GM04504 (cell line): ENCODE results near the gene DTL.

Experiments used
- DNase-seq: peaks from one replicate; pipeline ENCODE4 v3.0.0-alpha.2; 2012; ENCODE audit warnings: low read depth

Gene DTL

DNA sequence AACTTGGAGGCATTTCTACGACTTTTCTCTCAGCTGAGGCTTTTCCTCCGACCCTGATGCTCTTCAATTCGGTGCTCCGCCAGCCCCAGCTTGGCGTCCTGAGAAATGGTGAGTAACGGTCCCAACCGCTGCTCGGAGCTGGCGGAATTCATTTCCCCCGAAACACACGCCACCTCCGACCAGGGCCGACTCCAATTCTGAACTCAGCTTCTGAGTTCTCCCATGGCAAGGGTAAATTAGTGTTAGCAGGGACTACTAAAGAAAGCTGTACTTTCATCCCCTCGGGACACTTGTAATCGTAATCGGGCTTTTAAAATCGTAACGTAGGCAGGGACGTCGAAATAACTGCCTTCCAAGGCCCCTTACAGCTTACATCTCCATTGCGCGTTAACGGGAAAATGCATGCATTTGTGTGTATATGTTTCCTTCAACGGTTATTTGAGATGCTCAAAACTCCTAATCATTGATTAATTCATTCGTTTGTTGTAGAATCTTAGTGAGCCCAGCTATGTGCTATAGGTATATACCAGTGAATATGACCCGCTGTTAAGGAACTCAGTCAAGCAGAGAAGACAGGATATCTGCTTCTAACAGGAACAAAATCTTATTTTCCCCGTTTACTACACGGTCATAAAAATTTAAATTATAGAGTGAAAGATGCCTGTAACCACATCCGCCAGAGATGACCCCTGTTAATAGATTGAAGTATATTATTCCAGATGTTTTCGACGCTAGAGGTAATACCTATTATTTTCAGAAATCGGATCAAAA, 472 bp downstream of the DTL start:
- no peak for DNase-seq

DNA sequence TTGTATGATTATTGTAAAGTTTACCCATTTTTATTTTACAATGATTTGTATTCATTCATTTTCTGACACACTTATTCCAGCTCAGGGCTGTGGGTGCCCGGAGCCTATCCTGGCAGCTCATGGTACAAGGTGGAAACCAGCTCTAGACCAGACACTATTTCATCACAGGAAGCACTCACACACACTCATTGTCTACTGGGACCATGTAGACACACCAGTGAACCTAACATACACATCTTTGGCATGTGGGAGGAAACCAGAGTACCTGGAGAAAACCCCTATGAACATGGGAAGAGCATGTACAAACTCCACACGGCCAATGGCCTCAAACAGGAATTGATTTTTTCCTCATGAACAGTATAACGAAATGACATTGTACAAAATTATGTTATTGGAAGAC, 2.4 kb downstream of the DTL start:
- no peak for DNase-seq

DNA sequence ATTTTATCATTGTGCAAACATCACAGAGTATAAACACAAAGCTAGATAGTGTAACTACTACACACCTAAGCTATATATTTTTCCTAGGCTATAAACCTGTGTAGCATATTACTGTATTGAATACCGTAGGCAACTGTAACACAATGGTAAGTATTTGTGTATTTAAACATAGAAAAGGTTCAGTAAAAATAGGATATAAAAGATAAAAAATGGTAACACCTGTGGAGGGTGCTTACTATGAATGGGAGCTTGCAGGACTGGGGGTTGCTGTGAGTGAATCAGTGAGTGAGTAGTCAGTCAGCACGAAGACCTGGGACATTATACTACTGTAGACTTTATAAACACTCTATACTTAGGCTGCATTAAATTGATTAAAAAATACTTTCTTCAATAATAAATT, 4.1 kb downstream of the DTL start:
- DNase-seq, result no peak

DNA sequence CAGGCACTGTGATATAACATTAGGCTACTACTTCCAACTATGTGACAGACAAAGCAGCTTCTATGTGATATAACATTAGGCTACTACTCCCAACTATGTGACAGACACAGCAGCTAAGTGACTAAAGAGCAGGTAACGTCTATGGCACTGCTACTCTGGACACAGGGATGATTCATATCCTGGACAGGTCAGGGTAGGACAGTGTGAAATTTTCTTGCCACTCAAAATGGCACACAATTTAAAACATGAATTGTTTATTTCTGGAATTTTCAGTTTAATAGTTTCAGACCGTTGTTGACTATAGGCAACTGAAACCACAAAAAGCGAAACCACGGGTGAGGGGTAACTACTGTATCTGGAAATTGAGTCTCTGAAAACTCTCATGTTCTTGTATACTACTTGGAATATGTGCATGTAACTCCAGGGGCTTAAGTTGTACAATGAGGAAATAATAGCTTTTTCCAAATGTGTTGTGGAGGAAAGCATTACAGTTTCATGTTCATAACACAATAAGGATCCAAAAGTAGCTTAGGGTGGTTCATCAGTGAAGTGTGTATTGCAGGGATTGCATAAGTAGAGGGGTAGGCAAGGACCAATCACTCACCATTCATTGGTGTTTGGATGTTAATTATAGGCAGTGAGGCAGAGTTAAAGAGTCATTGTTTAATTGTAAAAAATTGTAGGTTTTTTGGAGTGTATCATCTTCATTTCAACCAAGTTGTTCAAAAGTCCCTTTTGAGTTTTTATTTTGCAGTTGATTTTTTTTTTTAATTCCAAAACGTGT, 5.3 kb downstream of the DTL start:
- DNase-seq, result no peak

DNA sequence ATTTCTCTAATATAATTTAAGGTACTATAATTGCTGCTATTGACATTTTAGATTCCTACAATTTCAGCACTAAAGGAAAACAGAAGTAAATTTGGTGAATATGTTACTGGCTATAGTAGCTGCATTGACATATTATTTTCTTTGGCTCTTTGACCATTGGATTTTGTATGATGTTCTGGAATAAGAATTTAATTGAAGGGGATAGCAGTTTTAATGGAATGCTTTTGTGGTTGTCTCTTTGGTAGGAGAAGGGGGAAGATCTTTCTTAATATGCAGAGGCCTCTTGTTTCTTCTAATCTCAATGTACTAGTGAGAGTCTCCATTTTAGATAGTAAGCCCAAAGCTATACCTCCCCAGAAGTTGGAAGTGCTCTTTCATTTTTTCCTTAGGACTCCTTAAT, 6.9 kb downstream of the DTL start:
- DNase-seq, result no peak

DNA sequence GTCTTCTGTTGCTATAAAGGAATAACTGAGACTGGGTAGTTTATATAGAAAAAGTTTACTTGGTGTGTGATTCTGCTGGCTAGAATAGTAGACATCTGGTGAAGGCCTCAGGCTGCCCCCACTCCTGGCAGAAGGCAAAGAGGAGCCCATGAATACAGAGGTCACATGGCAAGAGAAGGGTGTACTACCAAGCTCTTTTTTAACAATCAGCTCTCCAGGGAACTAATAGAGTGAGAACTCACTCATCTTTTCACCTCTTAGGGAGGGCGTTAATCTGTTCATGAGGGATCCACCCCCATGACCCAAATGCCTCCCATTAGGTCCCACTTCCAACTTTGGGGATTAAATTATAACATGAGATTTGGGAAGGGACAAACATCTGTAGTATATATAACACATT, 9.3 kb downstream of the DTL start:
- no peak for DNase-seq

DNA sequence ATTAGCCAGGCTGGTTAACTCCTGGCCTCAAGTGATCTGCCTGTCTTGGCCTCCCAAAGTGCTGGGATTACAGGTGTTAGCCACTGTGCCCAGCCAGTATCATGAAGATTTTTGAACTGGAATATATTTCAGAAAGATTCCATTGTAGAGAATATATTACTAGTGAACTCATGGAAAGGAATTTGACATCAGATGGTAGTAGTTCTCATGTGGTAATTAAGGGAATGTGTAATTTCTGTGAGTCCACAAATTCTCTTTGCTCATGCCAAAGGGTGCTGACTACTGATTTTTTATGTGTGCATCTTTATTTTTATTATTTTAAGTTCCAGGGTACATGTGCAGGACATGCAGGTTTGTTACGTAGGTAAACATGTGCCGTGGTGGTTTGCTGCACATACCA, 10.4 kb downstream of the DTL start:
- DNase-seq, result no peak

DNA sequence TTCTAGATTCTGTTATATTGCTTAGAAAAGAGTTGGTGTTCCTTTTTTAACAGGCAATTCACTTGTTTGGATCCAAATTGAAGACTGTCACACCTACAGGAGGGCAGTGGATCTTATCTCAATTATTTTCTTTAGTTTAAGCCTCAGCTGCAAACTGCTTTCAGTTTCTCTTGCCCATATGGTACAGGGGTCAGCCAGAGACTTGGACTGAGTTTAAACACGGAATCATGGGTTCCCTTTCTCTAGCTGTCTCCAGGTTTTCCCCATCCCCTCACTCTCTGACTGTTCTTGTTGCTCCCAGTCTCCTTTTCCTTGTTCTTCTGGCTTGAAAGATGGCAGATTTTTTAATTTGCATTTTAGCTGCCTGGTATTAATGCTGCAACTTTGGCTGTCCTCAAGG, 18.4 kb downstream of the DTL start:
- no peak for DNase-seq

DNA sequence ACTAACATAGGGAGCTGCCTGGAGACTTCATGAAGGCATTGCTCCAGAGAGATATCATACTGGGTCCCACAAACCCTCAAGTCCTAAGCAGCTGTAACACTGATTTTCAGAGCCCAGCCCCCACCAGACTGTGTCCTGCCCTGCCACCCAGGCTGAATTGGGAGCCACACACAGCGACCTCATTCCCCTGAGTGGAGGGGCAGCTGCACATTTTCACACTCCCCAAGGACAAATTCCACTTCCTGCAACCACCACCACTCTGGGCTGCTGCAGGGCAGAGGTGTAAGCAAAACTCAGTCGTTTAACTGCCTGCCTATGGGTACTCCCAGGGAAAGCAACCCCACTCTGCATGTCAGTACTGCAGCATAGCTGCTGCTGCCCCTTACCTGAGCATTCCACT, 19.8 kb downstream of the DTL start:
- DNase-seq, result no peak

DNA sequence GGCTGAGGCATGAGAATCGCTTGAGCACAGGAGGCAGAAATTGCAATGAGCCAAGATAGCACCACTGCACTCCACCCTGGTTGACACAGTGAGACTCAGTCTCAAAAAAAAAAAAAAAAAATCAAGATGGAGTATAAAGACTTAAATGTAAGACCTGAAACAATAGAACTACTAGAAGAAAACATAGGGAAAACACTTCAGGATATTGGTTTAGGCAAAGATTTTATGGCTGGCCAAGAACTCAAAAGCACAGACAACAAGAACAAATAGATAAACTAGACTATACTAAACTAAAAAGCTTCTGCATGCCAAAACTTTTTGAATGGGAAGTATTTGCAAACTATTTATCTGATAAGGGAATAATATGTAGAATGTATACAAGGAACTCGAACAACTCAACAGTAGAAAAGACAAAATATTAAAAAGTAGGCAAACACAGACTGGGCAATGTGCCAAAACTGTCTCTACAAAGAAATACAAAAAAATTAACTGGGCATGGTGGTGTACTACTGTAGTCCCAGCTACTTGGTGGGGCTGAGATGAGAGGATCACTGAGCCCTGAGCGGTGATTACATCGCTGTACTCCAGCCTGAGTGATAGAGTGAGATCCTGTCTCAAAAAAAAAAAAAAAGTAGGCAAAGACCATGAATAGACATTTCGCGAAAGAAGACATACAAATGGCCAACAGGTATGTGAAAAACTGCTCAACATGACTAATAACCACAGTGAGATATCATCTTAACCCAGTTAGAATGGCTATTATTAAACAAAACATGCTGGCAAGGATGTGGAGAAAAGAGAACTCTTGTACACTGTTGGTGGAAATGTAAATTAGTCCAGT, 25.3 kb downstream of the DTL start:
- no peak for DNase-seq

DNA sequence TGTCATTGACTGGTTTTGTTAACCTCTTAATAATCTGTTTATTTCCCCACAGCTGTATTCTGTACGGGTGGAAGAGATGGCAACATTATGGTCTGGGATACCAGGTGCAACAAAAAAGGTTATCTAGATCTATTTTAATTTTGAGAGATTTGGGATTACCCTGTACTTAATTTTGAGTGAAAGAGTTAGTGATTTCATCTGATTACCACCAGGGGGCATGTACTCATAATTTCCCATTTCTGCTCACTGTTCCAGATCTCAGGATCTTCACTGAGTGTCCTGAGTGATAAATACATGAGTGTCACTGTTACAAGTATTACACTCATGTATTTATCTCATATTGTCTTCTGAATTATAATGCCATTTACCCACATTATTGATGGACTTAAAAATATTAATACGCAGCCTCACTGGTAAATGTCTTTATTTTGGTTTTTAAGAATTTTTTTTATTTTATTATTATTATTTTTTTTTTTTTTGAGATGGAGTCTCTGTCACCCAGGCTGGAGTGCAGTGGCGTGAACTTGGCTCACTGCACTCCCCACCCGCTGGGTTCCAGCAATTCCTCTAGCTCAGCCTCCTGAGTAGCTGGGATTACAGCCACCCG, 27.4 kb downstream of the DTL start:
- peak; percentile 17 for DNase-seq

DNA sequence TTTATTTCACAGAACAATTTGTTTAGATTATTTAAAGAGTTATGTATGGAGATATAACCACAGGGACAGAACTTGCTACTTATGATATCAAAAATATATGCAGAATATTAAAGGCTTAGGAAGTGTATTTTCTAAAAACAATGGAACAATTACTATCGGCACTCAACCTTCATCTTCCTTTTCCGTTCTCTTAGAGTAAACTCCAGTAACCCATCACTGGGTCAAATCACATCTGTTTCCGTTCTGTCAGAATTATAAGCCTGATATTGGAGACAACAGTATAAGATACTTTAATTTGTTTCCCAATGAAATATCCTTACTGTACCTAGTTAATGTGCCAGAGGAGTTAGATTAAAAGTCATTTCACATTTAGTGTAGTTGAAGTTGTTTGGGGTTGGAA, 32.2 kb downstream of the DTL start:
- DNase-seq, result no peak

DNA sequence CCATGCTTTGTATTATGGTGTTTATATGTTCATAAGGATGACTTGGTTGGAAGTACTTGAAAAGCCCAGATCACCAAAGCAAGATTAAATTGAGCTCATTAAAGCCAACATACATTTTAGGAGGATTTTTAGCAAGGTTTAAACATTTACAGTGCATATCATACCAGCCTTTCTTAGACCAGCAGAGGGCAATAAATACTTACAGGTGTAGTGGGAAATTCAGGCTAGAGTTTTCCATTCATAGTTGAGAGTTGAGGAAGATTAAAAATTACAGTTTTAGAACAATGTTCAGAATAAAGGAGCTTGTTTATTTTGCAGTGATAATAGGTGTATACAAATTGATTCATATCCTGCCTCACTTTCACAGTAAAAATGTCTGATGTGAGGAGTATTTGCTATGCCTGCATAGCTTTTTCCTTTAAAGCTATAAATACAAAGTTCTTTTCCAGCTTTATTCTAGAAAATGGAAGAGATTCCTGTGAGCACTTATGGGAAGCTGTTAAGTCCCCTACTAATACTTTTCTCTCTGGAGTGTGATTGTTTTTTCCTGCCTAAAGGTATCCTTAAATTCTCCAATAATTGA, 35.3 kb downstream of the DTL start:
- DNase-seq, result peak; percentile 21

DNA sequence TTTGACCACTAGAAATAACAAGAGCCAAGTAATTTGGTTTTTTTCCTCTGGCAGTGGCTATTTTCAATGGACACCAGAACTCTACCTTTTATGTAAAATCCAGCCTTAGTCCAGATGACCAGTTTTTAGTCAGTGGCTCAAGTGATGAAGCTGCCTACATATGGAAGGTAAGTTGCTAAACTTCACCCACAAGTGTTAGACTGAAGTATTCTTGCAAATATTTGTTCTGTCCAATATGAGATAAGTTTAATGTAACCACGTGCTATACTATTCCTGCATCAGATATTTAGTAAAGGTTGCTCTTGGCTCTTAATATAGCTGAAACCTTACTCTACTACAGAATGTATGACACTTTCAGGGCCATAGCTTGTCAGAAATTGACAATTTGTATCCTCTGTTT, 36.5 kb downstream of the DTL start:
- no peak for DNase-seq

DNA sequence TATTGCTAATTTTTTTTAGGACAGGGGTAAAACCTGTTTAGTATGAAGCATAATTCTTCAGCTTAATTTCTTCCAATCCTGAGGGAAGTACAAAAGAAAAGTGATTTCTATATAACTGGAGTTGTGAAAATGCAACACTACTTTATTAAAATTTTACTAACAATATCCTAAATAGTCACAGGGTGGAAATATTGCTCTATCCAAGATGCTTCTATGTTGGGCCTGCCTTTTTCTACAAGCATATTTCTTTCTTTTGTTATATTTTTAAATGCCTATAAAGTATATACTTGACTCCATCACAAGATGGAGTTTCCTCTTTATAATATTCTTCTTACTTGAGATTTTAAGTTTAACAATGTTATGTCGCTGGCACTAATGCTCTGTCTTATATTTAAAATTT, 37.9 kb downstream of the DTL start:
- no peak for DNase-seq

DNA sequence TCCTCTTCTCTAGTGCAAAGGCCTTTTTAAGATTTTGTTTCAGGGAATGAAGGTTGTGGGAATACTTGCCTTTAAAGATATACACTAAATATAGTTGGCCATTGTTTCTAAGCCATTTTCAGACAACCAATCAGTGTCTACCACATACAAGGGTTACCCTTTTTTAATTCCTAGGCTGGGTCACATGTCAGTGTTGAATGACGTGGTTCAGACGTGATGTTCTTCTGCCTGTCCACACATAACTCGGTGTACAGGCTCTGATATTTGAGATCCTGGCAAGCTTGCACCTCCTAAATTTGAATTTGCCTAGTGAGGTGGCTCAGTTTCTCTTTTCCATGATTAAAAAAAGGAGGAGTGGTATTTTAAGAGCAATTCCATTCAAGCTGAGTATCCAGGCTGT, 38.8 kb downstream of the DTL start:
- no peak for DNase-seq

DNA sequence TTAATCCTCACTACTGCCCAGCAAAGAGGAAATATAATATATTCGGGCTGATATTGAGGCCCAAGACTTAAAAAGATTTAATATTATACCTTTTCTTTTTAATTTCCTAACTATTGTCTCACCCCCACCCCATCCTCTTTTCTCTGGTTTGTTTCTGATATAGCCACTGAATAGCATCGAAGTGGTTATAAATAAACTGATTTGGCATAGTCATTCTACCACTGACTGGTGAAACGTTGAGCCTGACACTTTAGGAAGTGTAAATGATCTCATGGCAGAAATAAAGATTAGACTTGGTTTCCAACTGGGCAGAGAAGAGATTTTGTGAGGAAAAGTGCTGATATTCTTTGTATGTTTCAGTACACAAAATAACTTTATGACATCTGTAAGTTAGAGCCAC, 39.3 kb downstream of the DTL start:
- no peak for DNase-seq

DNA sequence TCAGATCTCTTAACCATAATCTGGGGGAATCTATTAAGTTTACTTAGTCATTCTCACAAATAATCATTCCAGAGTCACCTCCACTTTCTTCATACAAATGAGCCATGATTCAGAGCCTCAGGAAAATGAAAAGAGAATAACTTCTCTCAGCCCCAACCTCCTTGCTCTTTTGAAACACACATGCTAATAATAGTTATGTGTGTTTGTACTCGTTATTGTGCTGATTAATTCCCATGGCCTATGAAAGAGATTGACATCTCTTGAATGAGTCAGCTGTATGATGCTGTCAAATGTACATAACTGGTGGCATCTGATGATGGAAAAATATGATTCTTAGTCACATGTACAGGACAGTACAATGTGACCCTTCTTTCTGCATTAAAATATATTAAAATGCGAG, 41.5 kb downstream of the DTL start:
- no peak for DNase-seq

DNA sequence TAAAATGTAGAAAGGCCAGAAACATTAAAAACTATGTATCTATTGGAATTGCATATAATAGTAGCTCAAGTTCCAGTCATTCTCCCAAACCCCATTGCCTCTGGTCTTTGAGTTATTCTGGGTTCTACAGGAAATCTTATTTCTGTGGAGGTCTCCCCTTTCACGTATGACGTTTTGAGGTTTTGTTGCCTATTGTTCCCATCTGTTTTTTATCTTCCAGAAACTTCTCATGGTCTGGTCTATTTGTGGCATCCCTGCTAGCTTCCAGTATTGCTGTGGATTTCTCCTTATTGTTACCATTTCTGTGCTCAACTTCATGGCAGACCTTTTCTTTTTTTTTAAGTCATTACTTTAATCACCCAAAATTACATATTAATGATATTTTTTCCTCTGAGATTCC, 43.3 kb downstream of the DTL start:
- no peak for DNase-seq

DNA sequence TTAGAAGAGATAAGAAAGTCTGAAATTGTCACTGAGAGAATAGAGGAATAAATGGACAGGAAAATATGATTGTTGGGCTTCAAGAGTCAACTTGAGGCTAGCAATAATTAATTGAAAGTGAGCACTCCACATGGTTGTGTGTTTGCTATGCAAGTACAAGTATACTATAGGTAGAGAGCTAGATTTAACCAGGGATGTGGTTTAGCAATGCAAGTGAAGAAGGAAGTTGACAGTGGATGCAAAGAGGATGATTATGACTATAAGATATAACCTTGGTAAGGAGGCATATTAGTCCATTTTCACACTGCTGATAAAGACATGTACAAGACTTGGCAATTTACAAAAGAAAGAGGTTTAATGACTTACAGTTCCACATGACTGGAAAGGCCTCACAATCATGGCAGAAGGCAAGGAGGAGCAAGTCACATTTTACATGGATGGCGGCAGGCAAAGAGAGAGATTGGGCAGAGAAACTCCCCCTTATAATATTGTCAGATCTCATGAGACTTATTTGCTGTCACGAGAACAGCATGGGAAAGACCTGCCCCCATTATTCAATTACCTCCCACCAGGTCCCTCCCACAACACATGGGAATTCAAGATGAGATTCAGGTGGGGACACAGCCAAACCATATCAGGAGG, 47.3 kb downstream of the DTL start:
- no peak for DNase-seq

DNA sequence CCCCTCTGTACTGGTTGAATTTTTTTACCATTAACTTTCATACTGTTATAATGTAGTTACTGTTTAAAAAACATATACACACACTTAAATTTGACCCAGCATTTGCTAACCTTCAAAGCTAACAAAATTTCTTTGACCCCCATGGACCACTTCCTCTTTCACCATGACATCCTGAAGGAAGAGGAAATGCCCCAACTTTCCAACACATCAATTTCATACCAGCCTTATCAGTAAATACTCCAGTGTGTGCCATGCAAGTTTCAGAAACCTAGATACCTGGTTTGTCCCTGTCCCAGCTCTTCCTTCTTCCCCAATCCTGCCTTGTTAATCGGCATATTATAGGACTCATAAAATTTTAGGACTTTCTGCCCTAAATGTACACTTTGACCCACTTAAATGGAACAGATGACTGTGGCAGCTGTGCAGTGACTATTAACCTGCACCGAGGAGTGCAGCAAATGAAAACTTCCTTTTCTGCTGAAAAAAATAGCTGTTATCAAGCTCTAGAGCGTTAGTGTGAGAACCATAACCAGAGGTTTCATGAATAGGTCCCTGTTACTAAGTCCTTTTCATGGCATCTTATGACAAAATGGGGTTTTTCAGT, 54.1 kb downstream of the DTL start:
- DNase-seq, result no peak
